NCI-H748 treated with DMSO at 0.1 percent for 48 hours (cell line): ENCODE results near the gene HSPG2.
"Not testable (repeated sequence)": the region's sequence is repeated elsewhere in the genome, so short reads cannot be mapped to it uniquely, and the experiment has no call there.

Experiments used
- DNase-seq: peaks from one replicate; lab custom pipeline; 2025; lab: John Stamatoyannopoulos, UW

Gene HSPG2

GRCh38 chr1:21955501-21956281 lies 18.6 kb upstream of the HSPG2 start:
- DNase-seq: no peak

- DNase-seq: no peak
Measured at GRCh38 chr1:21955058-21955457, 17.9 kb upstream of the HSPG2 start.

- DNase-seq: no peak
Measured at GRCh38 chr1:21952786-21953520, 15.8 kb upstream of the HSPG2 start.

GRCh38 chr1:21951226-21951870 lies 14.2 kb upstream of the HSPG2 start:
- no peak for DNase-seq

DNA sequence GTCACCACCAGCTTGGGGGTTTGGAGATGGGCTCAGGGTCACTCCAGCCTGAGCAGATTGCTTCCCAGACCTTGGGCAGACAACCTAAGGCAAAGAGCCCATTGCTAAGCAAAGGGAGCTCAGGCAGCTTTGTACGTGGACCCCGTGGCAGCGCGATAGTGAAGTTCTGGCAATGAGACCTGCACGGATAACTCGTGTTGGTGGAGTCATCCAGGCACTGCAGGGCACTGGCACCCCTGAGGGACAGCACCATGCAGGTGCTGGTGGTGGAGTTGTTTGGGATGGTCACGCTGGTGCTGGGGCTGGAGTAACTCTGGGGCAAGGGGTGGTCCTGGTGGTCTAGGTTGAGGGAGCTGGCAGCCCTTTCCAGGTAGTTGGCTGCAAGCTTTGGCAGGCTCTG lies 13.6 kb upstream of the HSPG2 start:
- no peak for DNase-seq

DNA sequence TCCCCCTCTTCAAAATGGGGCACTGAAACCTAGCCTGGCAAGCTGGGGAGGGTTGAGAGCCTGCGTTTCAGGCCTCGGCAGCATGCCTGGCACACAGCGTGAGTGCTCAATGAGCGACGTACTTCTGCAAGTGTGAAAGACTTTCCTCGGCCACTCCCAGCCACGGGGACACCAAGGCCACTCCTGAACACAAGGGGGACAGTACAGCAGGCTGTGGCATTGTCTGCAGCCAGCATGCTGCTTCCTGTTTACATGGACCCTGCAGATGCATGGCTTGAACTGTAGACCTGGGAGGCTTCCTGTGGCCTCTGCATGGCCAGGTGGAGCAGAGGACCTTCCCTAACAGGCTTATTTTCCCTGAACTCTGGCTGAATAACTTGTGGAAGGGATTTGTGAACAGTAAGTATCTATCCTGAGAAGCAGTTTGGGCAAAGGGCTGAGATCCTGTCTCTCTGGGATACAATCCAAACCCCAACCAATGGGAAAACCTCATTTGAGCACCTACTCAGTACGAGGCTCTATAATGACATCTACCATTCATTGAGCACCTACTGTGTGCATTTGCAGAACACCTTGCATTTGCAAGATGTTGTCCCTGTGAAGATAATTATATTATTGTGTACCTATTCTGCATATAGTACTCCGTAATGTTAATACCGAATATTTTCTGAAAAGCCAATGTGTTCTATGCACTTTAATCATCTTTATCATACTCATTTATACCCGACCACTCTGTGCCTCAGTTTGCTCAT lies 9.9 kb upstream of the HSPG2 start:
- DNase-seq: no peak

- no peak for DNase-seq
Measured at GRCh38 chr1:21944733-21945073, 7.6 kb upstream of the HSPG2 start.

GRCh38 chr1:21942959-21943640 lies 6.0 kb upstream of the HSPG2 start:
- not testable (repeated sequence) for DNase-seq

GRCh38 chr1:21942464-21942863 lies 5.4 kb upstream of the HSPG2 start:
- DNase-seq: no peak

GRCh38 chr1:21941370-21941769 lies 4.3 kb upstream of the HSPG2 start:
- no peak for DNase-seq

- no peak for DNase-seq
Measured at GRCh38 chr1:21940492-21940891, 3.4 kb upstream of the HSPG2 start.

DNA sequence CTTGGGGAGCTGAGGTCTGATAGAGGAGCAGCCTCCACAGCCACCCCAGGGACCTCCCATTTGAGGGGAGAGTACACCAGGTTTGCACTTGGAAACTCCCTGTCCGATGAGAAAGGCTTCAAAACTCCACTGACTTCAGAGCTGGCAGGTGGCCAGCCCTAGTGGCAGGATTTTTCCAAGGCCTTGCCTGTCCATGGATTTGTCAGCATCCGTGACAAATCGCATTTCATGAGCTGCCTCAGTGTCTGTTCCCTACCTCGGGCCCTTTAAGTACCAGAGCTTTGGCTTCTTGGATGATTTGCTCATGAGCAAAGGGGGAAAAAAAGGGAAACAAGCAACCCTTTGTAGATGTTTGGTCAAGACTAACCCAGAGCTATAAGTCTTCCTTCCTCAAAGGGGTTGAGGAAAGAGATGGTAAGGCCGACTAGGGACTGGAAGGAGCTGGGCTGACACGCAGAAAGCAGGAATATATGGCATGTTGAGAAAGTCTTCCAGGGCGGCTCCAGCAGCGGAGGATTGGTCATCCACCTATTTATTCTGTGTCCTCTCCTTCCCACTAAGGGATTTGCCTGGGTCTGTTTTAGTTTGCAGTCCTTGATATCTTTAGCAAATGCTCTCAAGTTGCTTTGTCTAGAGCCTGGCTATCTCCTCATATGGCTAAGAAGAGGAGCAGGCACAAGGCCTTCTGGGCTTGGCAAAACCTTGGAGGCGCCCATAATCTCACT lies 2.7 kb upstream of the HSPG2 start:
- DNase-seq: no peak

GRCh38 chr1:21938732-21939538 lies 1.8 kb upstream of the HSPG2 start:
- no peak for DNase-seq

- no peak for DNase-seq
Measured at GRCh38 chr1:21937372-21938121, 437 bp upstream of the HSPG2 start.

DNA sequence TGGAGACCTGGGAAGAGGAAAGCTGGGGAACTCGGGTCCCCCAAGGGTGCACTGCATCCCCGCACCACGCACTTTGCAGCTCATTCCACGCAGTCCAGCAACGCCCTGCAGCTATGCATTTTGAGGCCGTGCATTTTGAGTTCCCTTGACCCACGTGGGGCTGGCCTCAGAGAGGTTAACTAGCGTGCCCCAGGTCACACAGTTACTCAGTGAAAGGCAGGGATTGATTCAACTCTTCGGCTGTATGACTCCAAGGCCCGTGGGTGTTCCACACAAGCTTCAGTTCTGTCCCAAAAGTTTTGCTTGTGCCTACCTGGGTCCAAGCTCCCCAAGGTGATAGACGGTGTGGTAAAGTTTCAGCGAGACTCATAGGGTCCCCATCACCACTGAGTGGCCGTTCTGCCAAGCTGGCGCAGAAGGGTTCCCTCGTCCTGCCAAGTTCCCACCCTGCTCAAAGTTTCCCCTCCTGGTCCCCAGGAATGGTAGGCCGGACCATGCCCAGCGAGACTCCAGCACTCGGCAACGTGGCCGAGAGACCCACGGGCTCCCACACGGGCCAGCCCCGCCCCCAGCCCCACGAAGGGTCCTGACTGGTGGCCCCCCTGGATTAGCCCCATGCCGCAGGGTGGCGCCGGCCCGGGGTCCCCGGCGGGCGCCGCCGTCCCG lies 611 bp downstream of the HSPG2 start:
- no peak for DNase-seq

DNA sequence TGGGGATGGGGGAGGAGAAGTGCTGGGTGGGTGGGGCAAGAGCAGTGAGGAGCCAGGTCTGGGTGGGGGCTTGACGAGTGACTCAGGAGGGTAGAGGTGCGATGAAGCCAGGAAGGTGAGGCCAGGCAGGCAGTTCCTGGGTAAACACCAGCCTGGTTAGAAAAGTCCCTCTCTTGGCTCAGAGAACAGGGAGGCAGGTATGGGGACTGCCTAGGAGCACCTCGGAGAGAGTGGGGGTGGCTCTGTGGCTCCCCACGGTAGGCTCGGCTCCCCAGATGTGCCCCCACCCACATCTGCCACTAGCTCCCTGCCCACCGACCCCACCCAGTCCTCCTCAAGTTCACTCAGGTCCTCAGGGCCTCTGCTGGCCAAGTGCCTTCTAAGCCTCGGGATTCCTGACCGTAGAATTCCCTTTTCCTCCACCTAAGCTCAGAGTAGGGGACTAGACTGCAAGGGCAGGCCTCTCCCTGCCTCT lies 1.2 kb downstream of the HSPG2 start:
- no peak for DNase-seq

- no peak for DNase-seq
Measured at GRCh38 chr1:21935393-21935804, 1.7 kb downstream of the HSPG2 start.

DNA sequence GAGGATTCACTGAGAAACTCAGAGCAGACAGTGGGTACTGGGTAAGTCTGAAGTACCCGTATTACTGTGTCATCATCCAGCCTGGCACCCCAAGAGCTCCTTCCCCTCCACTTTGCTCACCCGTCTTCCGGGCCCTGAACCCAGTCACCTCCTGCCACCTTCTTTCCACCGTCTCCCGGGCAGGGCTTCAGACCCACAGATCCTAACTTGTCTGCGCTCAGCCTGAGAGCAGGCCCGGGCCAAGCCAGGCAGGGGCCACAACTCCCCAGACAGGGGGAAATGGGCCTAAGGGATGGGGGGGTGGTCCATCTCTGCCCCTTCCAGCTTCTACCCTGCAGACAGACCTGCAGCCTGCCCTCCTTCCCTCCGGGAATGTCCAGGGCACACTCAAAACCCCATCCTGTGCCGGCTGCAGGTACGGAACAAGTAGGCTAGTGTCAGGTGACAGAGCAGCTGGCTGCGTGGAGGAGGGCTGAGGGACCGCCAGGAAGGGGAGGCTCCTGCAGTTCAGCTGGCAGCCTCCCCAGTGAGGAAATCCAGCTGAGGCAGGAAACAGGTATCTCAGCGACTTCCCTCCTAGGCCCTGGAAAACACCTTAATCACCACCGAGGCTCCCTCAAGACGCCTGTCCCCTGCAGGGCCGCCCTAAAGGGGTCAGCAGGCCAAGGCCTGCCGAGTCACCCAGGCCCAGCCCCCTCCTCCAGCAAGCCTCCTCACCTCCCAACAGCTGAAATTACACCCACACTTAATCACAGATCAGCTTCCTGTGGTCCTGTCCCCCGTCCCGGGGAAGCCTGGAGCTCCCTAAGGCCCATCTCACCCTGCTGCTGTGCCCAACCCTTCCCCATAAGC lies 3.5 kb downstream of the HSPG2 start:
- no peak for DNase-seq
